Prostate gland (tissue), 2 donors: ENCODE results near the gene ASB16.

Experiments used
- CTCF ChIP-seq, 4 experiments: fragments of 200-600 bp in 2 of 4; fragments of 450-650 bp in 2 of 4; sonication (generic) in 2 of 4; IDR thresholded peaks; 1 replicate in 3 of 4; 2 replicates in 1 of 4; pipeline ENCODE4 v1.5.1; 2016 to 2019; ENCODE audit warnings: antibody characterized with exemption in 4 of 4, mild to moderate bottlenecking in 2 of 4, moderate library complexity in 2 of 4
- POLR2A ChIP-seq: fragments of 450-650 bp; IDR thresholded peaks from one replicate; pipeline ENCODE4 v1.6.1; 2016; ENCODE audit warnings: antibody characterized with exemption, mild to moderate bottlenecking

DNA sequence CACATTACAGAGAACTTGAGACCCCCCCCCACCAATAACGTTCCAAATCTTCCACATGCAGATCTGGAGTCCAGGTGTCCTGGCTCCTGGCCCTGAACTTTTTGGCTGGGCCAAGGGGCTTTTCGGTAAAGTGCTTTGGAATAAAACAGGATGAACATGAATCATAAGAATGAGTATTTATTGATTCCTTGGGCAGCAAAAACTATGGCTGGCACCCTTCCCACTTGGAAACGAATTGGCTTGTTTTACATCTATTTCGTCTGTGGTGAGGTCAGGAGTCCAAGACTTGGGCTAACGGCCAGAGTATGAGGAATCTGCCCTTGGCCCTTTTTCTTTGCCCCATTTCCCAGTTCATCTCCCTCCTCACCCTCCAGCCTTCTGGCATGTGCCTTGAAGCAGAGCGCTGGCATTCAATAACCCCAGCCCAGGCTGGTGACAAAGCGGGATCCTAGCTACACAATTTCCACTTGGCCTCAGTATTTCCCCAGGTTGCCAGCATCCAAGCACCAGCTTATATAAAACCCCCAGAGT, 53.1 kb downstream of the ASB16 start:
- TF ChIP-seq POLR2A (no peak), CTCF (IDR thresholded peaks at IDR 0.05) (no peak)
